ENCODE data around the gene AMOTL1.

AMOTL1 gene, protein sequence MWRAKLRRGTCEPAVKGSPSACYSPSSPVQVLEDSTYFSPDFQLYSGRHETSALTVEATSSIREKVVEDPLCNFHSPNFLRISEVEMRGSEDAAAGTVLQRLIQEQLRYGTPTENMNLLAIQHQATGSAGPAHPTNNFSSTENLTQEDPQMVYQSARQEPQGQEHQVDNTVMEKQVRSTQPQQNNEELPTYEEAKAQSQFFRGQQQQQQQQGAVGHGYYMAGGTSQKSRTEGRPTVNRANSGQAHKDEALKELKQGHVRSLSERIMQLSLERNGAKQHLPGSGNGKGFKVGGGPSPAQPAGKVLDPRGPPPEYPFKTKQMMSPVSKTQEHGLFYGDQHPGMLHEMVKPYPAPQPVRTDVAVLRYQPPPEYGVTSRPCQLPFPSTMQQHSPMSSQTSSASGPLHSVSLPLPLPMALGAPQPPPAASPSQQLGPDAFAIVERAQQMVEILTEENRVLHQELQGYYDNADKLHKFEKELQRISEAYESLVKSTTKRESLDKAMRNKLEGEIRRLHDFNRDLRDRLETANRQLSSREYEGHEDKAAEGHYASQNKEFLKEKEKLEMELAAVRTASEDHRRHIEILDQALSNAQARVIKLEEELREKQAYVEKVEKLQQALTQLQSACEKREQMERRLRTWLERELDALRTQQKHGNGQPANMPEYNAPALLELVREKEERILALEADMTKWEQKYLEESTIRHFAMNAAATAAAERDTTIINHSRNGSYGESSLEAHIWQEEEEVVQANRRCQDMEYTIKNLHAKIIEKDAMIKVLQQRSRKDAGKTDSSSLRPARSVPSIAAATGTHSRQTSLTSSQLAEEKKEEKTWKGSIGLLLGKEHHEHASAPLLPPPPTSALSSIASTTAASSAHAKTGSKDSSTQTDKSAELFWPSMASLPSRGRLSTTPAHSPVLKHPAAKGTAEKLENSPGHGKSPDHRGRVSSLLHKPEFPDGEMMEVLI

DNA sequence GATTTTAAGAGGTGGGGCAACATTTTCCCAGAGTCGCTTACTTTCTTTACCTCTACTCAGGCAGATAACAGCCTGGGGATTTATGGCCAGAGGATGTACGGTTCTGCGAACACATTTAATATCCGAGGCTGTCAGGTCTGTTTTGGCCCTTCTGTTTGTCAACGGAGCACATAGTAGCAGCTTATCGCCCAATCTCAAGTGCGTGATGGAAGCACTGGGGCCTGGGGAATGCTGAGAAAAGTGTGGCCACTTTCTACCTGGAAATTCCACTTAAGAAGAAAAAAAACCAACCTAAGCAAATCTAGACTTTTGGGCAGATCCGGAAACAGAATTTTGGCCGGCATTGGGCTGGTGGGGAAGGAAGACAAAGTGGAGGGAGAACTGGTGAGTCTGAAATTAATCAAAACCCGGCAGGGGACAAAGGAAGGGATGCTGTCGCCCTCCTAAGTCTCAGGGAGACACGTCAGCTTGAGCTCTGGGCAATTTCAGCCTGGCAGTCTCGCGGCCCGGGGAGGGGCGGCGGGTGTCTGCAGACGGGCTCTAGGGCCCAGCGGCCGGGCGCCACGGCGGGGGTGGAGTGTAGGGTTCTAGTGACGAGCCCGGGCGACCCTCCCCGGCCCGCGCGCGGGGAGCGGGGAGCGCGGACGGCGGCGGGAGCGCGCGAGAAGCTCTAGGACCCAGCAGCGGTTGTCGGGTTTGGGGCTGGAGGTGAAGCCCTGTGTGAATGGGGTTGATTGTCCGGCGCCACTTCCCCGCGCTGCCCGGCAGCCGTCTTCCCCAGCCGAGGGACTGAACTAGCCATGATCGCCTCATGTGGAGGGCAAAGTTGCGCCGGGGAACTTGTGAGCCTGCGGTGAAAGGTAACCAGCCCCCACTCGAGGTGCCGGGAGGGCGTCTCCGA, at the start of gene AMOTL1:
AMOTL1 (plus strand) TSS at position 656 of the 901 bp plus-strand sequence; CDS start at position 812, 156 bp downstream.
- peak; percentile 42 for DNase-seq (ENCODE audit: low read depth)

DNA sequence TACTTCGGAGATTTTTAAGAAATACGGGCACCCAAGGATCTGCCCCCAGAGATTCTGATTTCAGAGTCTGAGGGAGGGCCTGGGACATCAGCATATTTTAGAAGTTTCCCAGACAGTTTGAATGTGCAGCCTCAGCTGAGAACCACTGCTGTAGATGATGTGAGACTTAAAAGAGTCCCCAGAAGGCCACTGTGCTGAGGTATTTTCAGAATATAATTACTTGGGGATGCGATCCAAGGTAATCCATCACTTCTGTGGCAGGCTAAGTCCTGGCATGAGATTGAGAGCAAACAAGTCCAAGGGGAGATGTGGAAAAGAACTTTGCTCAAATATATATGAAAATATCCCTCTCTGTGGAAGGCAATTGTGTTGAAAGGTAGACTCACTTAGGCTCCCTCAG, 48.3 kb upstream of the AMOTL1 start:
- no peak for DNase-seq (ENCODE audit: low read depth)

DNA sequence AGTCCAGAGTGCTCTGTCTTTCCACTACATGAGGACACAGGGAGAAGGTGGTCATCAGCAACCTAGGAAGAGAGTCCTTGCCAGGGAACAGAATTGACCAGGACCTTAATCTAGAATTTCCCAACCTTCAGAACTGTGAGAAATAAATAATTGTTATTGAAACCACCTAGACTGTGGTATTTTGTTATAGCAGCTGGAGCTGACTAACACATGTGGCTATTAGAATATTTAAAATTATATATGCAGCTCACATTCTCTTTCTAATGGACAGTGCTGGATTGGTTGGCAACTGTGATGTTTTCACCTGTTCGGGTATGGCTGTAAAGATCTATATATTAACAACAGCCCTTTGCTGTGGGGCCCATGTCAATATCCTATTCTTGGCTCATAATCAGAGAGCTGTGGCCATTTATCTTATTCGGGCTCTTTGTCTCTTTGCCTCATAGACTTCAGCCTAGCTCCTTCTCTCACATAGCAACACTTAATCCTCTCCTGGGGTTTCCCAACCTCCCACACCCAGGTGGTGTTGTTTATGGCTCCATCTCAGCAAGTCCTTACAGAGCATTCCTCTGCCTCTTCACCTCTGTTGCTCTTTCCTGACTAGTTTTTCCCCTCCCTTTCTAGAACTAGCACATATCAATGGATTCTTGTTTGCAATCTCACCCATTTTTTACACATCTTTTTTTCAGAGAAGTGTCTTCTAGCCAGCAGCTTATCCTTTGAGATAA, 46.4 kb upstream of the AMOTL1 start:
- no peak for DNase-seq (ENCODE audit: low read depth)

DNA sequence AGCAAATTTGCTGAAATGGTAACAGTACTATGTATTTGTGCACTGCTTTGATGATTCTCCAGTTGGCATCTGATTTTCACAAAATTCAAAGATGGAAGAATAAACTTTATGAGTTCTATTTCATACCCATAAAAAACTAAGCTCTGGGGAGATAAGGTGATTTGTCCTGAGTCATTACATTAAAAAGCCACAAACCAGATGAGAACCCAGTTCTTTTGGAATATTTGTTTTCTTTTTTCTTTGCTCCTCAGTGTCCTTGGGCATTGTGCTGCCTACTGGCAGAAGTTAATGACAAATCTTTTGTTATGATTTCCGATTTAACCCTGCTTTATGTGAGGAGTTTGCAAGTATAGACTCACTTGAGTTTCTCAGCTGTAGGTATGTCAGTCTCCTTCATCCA, 45.4 kb upstream of the AMOTL1 start:
- DNase-seq (ENCODE audit: low read depth): no peak

DNA sequence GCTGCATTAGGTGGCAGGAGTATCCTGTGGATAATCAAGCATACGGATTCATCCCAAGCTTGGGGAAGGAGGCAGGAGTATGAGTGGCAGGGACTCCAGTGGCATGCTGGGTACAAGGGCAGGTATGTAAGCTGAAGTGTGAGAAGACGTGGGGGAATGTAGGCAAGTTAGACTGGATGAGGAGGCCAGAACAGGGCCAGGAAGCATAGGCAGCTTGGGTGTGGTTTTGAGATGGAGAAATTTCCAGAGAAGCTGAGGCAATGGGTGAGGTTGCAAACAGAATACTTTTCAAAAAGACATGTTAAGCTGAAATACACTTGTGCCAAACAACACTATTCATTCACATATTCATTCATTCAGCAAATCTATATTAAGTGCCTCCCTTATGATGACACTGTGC, 43.1 kb upstream of the AMOTL1 start:
- no peak for DNase-seq (ENCODE audit: low read depth)

DNA sequence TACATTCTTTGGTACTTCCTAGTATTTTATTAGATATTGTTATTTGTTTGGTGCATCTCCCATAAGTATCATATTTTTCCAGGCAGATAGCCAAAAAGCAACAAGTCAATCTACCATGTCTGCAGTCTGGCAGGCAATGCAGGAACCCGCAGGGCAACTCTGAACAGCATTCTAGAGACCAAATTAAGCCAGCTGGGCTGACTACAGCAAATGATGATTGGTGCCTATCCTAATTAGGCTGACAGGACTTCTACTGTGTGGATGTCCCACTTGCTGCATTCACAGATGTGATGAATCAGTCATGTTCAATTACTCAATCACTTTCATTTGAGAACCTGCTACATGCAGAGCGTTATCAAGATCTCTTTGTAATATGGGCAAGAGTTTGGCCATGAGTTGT, 40.3 kb upstream of the AMOTL1 start:
- no peak for DNase-seq (ENCODE audit: low read depth)

DNA sequence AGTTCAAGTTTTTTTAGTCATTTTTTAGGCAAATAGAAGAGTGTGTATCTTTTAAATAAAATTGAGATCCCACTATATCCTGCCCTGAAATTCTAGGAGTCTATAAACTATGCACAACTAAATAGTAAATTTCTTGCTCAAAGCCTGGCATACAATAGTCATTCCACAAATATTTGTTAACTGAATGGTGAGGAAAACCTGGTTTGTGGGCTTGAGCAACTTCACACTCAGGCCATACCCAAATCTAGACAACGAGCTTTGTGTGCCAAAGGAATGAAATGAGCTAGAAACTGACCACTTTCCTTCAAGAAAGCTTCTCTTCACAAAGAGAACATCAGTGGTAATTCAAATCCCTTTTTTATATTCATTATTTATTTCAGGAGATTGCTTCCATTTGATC, 39.6 kb upstream of the AMOTL1 start:
- DNase-seq (ENCODE audit: low read depth): no peak

DNA sequence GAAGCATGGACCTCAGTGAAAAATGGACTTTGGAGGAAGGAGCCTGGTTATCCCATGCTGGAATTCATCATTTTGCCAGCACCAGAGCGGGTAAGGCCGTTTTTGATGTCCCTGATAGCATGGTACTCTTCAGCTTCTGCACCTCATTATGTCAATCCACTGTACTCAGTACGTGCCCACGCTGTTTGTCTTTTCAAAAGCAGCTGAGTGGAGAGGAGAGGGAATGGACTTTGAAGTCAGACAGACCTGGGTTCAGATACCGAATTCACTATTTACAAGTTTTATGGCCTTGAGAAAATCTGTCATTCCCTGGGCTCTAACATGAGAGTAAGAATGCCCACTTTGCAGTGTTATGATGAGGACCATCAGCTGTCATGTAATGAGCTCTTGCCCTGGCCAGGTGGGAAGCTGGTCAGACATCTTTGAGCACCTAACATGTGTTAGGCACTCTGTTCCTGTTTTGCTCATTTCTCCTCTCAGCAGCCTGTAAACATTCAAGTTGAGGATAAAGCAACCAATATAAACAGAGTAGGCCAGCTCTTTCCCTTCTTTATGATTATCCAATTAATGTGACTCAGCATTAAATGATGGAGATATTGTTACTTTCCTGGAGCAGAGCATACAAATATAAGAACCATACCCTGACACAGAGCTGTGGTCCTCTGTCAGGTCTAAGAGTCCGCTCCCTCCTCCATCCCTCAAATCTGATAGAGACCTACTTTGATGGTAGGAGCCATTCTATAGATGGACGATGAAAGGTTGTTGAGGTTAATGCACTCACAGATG, 39.0 kb upstream of the AMOTL1 start:
- DNase-seq (ENCODE audit: low read depth): no peak

DNA sequence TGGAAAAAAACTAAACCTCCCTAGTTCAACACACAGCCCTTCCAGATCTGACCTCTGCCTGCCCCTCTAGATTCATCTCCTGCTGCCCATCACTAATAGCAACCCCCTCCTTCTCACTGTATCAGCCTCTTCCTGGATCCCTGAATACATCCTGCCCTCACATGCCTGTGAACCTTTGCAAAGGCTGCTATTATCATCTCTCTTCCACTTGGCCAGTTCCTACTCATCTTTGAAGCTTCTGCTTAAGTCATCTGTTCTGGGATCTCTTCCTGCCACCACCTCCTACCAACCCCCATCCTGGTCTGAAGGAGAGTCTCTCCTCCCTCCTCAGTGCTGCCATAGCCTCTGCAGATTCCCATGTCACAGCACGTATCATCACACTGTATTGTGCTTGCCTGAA, 38.0 kb upstream of the AMOTL1 start:
- DNase-seq (ENCODE audit: low read depth): no peak

DNA sequence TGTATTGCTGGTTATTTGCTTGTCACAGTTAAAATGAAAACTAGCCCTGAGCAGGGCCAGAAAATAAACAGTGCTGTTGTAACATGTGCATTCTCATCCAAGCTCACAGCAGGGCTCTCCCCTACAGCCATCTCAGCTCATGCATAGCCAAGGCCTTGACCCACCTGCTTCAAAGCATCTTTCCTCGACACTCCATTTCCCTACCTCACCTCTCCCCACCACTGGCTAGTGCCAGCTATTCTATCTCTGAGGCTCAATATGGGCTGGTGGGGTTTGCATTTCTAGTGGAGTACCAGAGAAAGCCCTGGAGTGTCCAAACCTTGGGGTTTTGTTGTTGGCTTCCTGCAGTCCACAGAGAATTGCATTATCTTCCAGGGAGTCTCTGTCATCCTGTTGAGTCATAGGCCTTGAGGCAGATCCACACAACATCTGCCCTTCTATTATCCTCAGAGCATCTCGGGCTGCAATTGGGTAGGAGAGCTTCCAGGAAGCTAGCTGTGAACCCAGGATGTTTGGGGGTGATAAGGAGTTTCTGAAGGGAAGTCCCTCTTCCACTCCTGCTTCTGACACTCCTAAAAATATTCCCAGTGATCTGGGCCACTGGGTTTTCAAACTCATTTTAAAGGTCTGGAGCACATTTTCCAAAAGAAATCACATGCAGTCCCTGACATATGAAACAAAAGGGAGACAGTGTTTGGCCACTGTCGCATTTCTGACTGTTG, 36.1 kb upstream of the AMOTL1 start:
- DNase-seq (ENCODE audit: low read depth): no peak

DNA sequence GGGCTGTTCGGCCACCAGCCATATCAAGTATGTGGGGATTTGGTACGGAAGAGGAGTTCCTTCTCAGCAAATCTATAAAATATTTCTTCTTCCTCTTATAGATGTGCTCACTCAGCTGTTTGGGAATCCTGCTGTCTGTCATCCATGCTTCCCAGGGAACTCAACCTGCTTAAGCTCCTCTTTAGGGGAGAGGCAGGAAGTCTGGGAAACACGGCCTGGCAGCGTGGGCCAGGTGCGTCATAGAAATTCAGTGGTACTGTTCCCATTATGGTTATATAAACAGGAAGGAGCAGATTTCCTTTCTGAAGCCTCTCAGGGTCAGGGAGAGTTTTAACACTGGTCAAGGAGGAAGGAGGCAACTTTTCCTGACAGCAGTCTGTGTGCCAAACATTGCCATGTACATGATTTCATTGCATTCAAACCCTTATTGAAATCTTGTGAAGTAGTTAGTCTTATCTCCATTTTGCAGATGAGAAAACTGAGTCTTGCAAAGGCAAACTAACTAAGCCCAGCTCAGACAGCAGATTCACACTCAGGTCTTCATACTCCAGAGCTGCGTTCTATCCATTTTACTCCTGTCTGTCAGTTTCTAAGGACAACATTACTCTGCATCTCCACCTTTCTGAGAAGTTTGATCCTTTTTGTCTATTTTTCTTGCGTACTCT, 35.4 kb upstream of the AMOTL1 start:
- DNase-seq (ENCODE audit: low read depth): no peak

DNA sequence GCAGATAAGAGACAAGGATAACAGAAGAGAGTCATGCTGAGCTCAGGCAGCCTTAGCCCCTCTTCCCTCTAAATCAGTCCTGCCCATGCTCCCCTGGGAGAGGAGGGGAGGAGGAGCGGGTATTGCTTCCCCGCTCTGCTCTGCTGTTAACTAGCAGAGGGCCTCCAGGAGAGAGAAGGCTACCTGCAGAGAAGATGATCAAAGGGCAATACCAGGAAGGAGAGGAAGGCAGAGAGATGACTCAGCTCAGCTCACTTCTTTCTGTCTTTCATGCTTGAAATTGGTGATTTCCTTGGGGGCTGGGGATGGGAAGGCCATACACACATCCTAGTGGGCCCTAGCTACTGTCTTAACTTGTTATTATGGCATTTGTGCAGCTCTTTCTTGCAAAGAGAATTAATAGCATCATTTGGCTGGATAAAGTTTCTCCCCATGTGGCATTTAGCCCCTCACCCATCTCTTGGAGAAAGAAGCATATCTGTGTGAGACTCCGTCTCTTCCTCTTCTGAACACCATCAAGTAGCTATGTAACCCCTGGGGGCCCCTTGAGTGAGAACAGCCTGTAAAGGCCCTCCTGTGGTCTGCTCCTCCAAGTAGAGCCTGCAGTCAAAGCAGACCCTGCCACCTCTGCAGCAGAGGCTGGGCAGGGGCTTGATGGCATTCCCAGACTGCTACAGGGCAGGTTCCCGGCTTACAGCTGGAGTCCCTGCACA, 33.4 kb upstream of the AMOTL1 start:
- no peak for DNase-seq (ENCODE audit: low read depth)

DNA sequence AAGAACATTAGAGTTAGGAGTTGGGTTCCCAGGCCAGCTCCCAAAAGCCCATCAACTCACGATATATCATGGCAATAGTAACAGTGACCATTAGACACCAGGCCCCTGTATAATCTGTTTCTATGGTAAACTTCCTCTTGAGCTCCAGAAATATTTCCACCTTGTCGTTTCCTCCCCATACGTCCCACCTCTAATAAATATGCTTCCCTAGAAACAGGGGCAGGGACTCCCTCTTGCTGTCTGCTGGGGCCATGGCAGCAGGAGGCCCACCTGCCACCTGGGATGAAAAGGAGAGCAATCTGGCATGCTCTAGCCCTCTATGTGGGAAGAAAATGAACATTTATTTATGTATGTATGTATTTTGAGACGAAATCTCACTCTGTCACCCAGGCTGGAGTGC, 32.2 kb upstream of the AMOTL1 start:
- DNase-seq (ENCODE audit: low read depth): no peak

DNA sequence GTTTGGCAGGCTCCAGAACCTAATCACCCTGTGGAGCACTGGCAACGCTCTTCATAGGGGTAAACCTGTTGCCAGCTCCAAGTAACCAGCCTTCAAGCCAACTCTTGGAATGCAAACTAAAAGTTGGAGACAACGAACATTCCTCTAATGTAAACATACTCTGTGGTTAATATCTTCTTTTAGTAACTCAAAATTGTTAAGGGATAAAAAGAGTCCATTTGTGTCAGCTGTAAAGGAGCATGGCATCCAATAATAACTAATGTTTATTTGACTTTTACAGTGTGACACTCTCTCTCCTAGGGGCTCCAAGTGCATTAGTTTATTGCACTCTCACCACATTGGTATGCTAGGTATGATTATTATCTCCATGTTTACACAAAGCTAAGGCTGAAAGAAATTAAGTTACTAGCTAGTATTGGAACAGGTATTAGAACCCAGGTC, 31.0 kb upstream of the AMOTL1 start:
- DNase-seq (ENCODE audit: low read depth): peak; percentile 59

DNA sequence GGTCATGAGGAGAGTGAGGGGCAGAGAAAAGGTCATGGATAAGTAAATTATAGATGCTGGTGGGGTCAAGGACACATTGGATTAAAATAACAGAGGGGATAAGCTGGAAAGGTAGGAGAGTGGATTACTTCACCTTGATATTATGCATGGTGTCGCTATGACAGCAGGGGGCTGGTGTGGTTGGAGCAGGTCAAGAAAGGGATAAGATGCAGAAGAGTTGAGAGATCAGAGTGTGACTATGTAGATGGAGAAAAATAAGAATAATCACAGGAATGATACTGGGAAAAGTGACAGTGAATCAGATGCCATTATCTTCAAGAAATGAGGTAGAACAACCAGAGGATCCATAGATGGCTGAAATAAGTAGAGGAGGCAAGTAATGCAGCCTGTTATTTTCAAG, 29.4 kb upstream of the AMOTL1 start:
- DNase-seq (ENCODE audit: low read depth): no peak

DNA sequence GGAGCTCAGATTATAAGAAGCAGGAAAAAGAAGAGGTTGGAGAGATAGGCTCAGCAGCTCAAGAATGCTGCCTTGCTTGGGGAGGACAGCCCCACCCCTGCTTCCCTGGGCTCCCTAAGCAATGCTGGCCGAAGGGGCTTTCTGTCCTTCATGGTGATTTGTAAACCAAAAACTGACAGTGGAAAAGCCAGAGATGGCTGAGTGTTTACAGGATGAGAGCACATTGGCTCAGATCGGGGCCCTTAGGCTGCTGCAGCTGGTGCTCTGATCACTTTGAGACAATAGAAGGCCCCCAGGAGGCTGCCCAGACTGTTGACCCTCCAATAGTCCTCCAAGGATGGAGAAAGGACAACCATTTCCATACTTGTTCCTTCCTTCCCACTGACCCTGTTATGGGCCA, 28.8 kb upstream of the AMOTL1 start:
- DNase-seq (ENCODE audit: low read depth): no peak

DNA sequence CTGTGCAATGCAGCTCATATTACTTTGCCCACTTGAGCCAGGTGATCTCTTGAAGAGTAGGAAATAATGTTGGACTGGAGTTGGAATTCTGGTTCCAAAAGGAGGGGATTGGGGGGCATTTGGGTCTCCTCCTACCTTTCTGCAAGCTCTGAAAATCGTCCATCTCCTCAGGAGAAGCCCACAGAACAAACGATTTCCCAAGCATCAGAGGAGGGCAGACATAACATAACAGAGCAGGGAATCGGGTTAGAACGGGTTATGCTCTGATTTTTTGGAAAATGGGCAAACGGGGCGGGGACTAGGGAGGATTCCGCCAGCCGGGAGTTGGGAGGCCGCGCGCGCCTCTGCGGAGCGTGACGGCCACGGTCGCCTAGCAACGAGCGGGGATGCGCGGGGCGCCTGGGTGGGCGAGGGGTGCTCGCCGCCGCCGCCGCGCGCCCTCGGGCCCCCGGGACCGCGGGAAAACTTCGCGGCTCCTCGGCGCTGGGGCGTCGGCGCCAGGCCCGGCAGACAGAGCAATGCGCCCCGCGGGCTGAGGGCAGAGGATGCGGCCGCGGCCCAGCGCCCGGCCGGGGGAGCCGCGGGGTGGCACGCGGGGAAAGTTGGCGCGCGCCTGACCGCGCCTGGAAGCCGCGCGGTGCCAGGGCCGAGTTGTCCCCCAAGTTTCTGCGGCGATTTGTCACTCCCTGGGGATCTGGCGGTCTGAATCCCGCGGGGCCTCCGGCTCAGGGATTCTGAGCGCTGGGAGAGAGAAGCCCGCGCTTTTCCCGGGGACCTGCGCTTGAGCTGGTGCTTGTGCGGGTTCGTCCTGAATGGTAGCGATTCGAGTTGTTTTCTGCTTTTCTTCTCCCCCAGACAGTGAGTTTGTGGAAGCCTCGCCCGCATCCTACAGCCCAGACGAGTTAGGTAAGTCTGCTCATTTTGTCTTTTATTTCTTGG, 27.8 kb upstream of the AMOTL1 start:
- DNase-seq (ENCODE audit: low read depth): no peak

All from HS-27A (cell line).